Measurements from ENCODE around the gene TRIM33.

DNA sequence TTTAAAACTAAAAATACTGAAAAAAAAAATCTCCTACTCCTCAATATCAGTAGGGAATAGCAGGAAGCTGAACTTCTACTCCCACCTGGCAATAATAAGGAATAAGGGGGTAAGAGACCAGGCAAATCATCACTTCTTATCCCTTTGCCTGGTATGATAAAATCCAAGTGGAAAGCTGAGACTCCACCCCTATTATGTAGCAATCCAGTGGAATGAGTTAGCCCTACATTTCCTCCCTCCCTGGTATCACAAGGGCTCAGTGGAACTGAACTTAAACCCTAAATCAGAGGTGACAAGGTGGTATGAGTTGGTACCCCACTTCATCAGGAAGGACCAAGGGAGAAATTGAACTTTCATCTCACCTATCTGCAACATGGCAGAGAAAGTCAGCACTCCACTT, 25.7 kb downstream of the TRIM33 start:
- TF ChIP-seq, protein P1, sequence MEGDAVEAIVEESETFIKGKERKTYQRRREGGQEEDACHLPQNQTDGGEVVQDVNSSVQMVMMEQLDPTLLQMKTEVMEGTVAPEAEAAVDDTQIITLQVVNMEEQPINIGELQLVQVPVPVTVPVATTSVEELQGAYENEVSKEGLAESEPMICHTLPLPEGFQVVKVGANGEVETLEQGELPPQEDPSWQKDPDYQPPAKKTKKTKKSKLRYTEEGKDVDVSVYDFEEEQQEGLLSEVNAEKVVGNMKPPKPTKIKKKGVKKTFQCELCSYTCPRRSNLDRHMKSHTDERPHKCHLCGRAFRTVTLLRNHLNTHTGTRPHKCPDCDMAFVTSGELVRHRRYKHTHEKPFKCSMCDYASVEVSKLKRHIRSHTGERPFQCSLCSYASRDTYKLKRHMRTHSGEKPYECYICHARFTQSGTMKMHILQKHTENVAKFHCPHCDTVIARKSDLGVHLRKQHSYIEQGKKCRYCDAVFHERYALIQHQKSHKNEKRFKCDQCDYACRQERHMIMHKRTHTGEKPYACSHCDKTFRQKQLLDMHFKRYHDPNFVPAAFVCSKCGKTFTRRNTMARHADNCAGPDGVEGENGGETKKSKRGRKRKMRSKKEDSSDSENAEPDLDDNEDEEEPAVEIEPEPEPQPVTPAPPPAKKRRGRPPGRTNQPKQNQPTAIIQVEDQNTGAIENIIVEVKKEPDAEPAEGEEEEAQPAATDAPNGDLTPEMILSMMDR (IDR thresholded peaks at IDR 0.05), result no peak
- TF ChIP-seq POLR2A (IDR thresholded peaks at IDR 0.05), result no peak

Data from body of pancreas (tissue), 4 donors.